ENCODE results near the gene PRPF38B.

DNA sequence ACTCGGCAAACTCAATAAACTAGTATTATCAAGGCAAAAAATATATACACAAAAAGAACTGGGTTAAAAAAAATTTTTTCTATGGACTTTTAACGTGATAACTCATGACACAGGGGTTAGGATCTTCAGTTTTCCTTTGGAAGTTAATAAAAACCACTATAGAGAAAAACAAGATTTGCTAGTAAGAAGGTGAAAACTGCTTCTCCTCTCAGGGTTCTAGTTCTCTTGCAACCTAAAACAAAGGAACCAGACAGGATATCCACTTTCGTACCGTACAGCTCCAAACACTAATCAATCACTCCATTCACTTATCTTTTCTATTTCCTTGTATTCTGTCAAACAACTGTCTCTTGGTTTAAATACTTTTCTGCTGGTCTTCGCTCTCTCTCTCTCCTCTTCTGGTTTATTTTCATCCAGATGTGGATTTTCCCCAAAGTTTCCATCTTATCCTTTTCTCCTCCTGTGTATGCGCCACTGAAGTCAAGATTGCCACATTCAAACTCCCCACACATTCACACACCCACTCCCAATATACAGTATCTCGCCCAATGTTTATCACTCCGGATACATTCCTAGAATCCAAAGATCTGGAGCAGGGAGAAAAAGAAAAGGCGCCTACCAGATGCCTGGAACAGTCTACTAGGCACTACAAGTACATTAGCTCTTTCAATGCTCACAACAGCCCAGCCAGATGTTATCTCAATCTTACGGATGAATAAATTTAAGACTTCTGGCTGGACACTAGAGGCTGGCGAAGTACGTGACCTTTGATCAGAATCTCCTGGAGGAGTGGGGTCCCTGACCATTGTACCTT lies 775 bp upstream of the PRPF38B start:
- TF ChIP-seq, protein P1, sequence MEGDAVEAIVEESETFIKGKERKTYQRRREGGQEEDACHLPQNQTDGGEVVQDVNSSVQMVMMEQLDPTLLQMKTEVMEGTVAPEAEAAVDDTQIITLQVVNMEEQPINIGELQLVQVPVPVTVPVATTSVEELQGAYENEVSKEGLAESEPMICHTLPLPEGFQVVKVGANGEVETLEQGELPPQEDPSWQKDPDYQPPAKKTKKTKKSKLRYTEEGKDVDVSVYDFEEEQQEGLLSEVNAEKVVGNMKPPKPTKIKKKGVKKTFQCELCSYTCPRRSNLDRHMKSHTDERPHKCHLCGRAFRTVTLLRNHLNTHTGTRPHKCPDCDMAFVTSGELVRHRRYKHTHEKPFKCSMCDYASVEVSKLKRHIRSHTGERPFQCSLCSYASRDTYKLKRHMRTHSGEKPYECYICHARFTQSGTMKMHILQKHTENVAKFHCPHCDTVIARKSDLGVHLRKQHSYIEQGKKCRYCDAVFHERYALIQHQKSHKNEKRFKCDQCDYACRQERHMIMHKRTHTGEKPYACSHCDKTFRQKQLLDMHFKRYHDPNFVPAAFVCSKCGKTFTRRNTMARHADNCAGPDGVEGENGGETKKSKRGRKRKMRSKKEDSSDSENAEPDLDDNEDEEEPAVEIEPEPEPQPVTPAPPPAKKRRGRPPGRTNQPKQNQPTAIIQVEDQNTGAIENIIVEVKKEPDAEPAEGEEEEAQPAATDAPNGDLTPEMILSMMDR (IDR thresholded peaks at IDR 0.05): no peak
- TF ChIP-seq ZSCAN18 (CRISPR knock-in tag; IDR thresholded peaks at IDR 0.05) (no peak), NR1H2 (CRISPR knock-in tag; IDR thresholded peaks at IDR 0.05) (no peak)

Measured in WTC11 (cell line).